NB4 (cell line): Measurements from ENCODE around the gene CHCHD3.

Experiments
- CTCF ChIP-seq: IDR thresholded peaks from one replicate; pipeline ENCODE4 v1.5.1; 2012; ENCODE audit warnings: low read depth, low read length
- MAX ChIP-seq: IDR thresholded peaks from 2 replicates; pipeline ENCODE4 v1.6.1; 2011; ENCODE audit warnings: low read depth, low read length
- MYC ChIP-seq: IDR thresholded peaks from 2 replicates; pipeline ENCODE4 v1.6.1; 2011; ENCODE audit warnings: low read depth, low read length
- POLR2A ChIP-seq: IDR thresholded peaks from 2 replicates; pipeline ENCODE4 v1.6.1; 2011; ENCODE audit warnings: mild to moderate bottlenecking; ENCODE audit not compliant: insufficient read length; ENCODE audit errors: extremely low read depth

- TF ChIP-seq POLR2A (no peak), CTCF (no peak), MYC (no peak), MAX (no peak)
These were observed 317.1 kb downstream of the CHCHD3 start for GRCh38 chr7:132764762-132765161.
